Endothelial cell (in vitro differentiated cells): ENCODE results near the gene NKAPL. TPM values are rescaled to one million over a fixed set of nuclear protein-coding genes. Genes with fewer than 3 reads are reported as not detected.

ENCODE experiments used
- DNase-seq: peaks from one replicate; pipeline ENCODE4 v3.0.0; 2021; ENCODE audit warnings: low spot score
- H3K27ac Mint-ChIP-seq: one replicate; pipeline ENCODE4 v1.8.0; 2021; ENCODE audit warnings: mixed read lengths, inconsistent platforms; ENCODE audit not compliant: unreplicated experiment
- H3K27me3 Mint-ChIP-seq: one replicate; pipeline ENCODE4 v1.8.0; 2021; ENCODE audit warnings: mild to moderate bottlenecking, moderate library complexity, mixed read lengths, inconsistent platforms; ENCODE audit not compliant: unreplicated experiment
- H3K36me3 Mint-ChIP-seq: one replicate; pipeline ENCODE4 v1.8.0; 2021; ENCODE audit warnings: mild to moderate bottlenecking, low read depth, mixed read lengths, inconsistent platforms; ENCODE audit not compliant: unreplicated experiment
- H3K4me1 Mint-ChIP-seq: one replicate; pipeline ENCODE4 v1.8.0; 2021; ENCODE audit warnings: mild to moderate bottlenecking, mixed read lengths, inconsistent platforms; ENCODE audit not compliant: unreplicated experiment
- H3K4me3 Mint-ChIP-seq: one replicate; pipeline ENCODE4 v1.8.0; 2021; ENCODE audit warnings: mild to moderate bottlenecking, mixed read lengths, inconsistent platforms; ENCODE audit not compliant: unreplicated experiment
- H3K9me3 Mint-ChIP-seq: one replicate; pipeline ENCODE4 v1.8.0; 2021; ENCODE audit warnings: mixed read lengths, inconsistent platforms; ENCODE audit not compliant: unreplicated experiment
- CTCF ChIP-seq: fragments of 200-600 bp; sonication (generic); IDR thresholded peaks from one replicate; pipeline ENCODE4 v1.5.0; 2021; ENCODE audit warnings: antibody characterized with exemption; ENCODE audit not compliant: unreplicated experiment
- total RNA-seq: library from RNA; stranded (reverse); fragmentation: NEBNext Ultra II Directional; extraction: Animal tissue kit (Norgen Biotek cat#: 25700); gene quantifications from one replicate; pipeline ENCODE4 v1.2.1, GENCODE V29; 2021; ENCODE audit not compliant: unreplicated experiment

The NKAPL gene
- total RNA-seq, 1 donor from 2014 or later, result 0.44 TPM

- TF ChIP-seq CTCF, result no peak
- Mint-ChIP-seq H3K4me3 (no peak within 1 kb of the TSS), H3K36me3 (no peaks in the 10 kb centered on the region)
Observed at GRCh38 chr6:28266962-28267694, 8.0 kb downstream of the NKAPL start, which contains the start of gene ZSCAN26. Gene ZSCAN26, plus strand, starts transcription at chr6:28267143. Its CDS starts 4,777 bp downstream, at chr6:28271920.

GRCh38 chr6:28267695-28268059, 8.6 kb downstream of the NKAPL start:
- no peak for DNase-seq
- no peak overlapping the region for H3K4me3 Mint-ChIP-seq
- H3K27ac Mint-ChIP-seq, result no peak overlapping the region
- no peaks in the 10 kb centered on the region for H3K27me3 Mint-ChIP-seq
- no peaks in the 10 kb centered on the region for H3K9me3 Mint-ChIP-seq
- no peak for TF ChIP-seq CTCF
- H3K36me3 Mint-ChIP-seq, result no peaks in the 10 kb centered on the region
- H3K4me1 Mint-ChIP-seq, result no peaks in the 10 kb centered on the region

More at GRCh38 chr6:28266962-28267694, 8.0 kb downstream of the NKAPL start, which contains the start of gene ZSCAN26:
- H3K4me1 Mint-ChIP-seq, result no peaks in the 10 kb centered on the region
- no peaks in the 10 kb centered on the region for H3K27me3 Mint-ChIP-seq
- H3K9me3 Mint-ChIP-seq, result no peaks in the 10 kb centered on the region
- H3K27ac Mint-ChIP-seq, result no peak within 1 kb of the TSS
- peak; percentile 72 for DNase-seq

- Mint-ChIP-seq H3K4me3 (no peak overlapping the region), H3K27me3 (no peaks in the 10 kb centered on the region), H3K4me1 (no peaks in the 10 kb centered on the region), H3K9me3 (no peaks in the 10 kb centered on the region), H3K27ac (no peak overlapping the region), H3K36me3 (peaks cover 5% of the 10 kb centered on the region)
- no peak for TF ChIP-seq CTCF
- DNase-seq, result no peak
Observed at GRCh38 chr6:28269492-28269891, 10.4 kb downstream of the NKAPL start.

GRCh38 chr6:28274888-28275287, 15.8 kb downstream of the NKAPL start:
- no peaks in the 10 kb centered on the region for H3K27me3 Mint-ChIP-seq
- H3K27ac Mint-ChIP-seq, result no peak overlapping the region
- no peak for TF ChIP-seq CTCF
- no peaks in the 10 kb centered on the region for H3K9me3 Mint-ChIP-seq
- no peak for DNase-seq
- peaks cover 14% of the 10 kb centered on the region for H3K36me3 Mint-ChIP-seq
- no peaks in the 10 kb centered on the region for H3K4me1 Mint-ChIP-seq
- H3K4me3 Mint-ChIP-seq, result no peak overlapping the region

GRCh38 chr6:28277746-28278145, 18.6 kb downstream of the NKAPL start:
- DNase-seq, result no peak
- no peak overlapping the region for H3K27ac Mint-ChIP-seq
- no peaks in the 10 kb centered on the region for H3K27me3 Mint-ChIP-seq
- peaks cover 10% of the 10 kb centered on the region for H3K4me1 Mint-ChIP-seq
- no peaks in the 10 kb centered on the region for H3K9me3 Mint-ChIP-seq
- no peak overlapping the region for H3K4me3 Mint-ChIP-seq
- no peak for TF ChIP-seq CTCF
- peaks cover 14% of the 10 kb centered on the region for H3K36me3 Mint-ChIP-seq
